Caco-2 (cell line): ENCODE measurements around the gene FKBP7. TPM values are rescaled to one million over a fixed set of nuclear protein-coding genes. Genes with fewer than 3 reads are reported as not detected.
"Not testable (repeated sequence)": the region's sequence is repeated elsewhere in the genome, so short reads cannot be mapped to it uniquely, and the experiment has no call there.

Experiments
- BruUV-seq: library from RNA; stranded (reverse); fragments of 400-500 nt; replicated peaks from 2 replicates; lab custom pipeline; 2021; lab: Mats Ljungman, UMichigan
- CTCF ChIA-PET: fragments of 300-600 bp; sonication (Branson Sonifier 250); formaldehyde crosslinking; loops from one replicate; lab custom pipeline; 2022; ENCODE audit warnings: antibody characterized with exemption; lab: Charles Lee
- POLR2A ChIA-PET: fragments of 300-600 bp; sonication (Branson Sonifier 250); formaldehyde crosslinking; loops from one replicate; lab custom pipeline; 2022; ENCODE audit warnings: antibody characterized with exemption; lab: Charles Lee
- DNase-seq, 2 experiments: peaks; one replicate each; pipeline versions ENCODE4 v3.0.0 to v3.0.0-alpha.2; 2020 to 2022
- H3K27me3 ChIP-seq: replicated peaks from 2 replicates; pipeline ENCODE4 v1.6.0; 2011; ENCODE audit warnings: low read length; ENCODE audit not compliant: control insufficient read depth, insufficient read depth
- H3K36me3 ChIP-seq: 2 replicates; pipeline ENCODE4 v1.5.1; 2011; ENCODE audit warnings: low read length; ENCODE audit not compliant: control insufficient read depth, insufficient read depth
- H3K4me1 ChIP-seq: fragments of 250-450 bp; sonication (Bioruptor Pico); 2 replicates; pipeline ENCODE4 v1.5.1; 2020; ENCODE audit warnings: mild to moderate bottlenecking
- H3K4me3 ChIP-seq: 2 replicates; pipeline ENCODE4 v1.5.1; 2011; ENCODE audit warnings: low read depth, mild to moderate bottlenecking, control low read depth, low read length
- H3K9me3 ChIP-seq: fragments of 250-450 bp; sonication (Bioruptor Pico); 2 replicates; pipeline ENCODE4 v1.5.1; 2020; ENCODE audit warnings: mild to moderate bottlenecking, moderate library complexity
- H3K27ac Mint-ChIP-seq: one replicate; pipeline ENCODE4 v1.8.0; 2022; ENCODE audit warnings: mixed read lengths; ENCODE audit not compliant: unreplicated experiment
- H3K27me3 Mint-ChIP-seq: one replicate; pipeline ENCODE4 v1.8.0; 2022; ENCODE audit warnings: mixed read lengths; ENCODE audit not compliant: insufficient read depth, unreplicated experiment
- H3K36me3 Mint-ChIP-seq: one replicate; pipeline ENCODE4 v1.8.0; 2022; ENCODE audit warnings: mild to moderate bottlenecking, mixed read lengths; ENCODE audit not compliant: insufficient read depth, unreplicated experiment
- H3K4me1 Mint-ChIP-seq: one replicate; pipeline ENCODE4 v1.8.0; 2022; ENCODE audit warnings: low read depth, mixed read lengths; ENCODE audit not compliant: unreplicated experiment
- H3K4me3 Mint-ChIP-seq: one replicate; pipeline ENCODE4 v1.8.0; 2022; ENCODE audit warnings: mild to moderate bottlenecking, moderate library complexity, mixed read lengths; ENCODE audit not compliant: unreplicated experiment
- H3K9me3 Mint-ChIP-seq: one replicate; pipeline ENCODE4 v1.8.0; 2022; ENCODE audit warnings: mixed read lengths; ENCODE audit not compliant: unreplicated experiment
- intact Hi-C: fragments of 100-400 bp; cut with micrococcal nuclease; formaldehyde crosslinking; loops from one replicate; pipeline ENCODE4 v1.10.0; 2022; ENCODE audit not compliant: unreplicated experiment
- total RNA-seq: library from RNA; stranded (reverse); gene quantifications from 2 replicates; pipeline ENCODE4 v1.2.3, GENCODE V29; 2022
- TF ChIP-seq, protein P1 (sequence below), 2 experiments: fragments of 200-600 bp in 1 of 2; IDR thresholded peaks; 1 replicate in 1 of 2; 2 replicates in 1 of 2; pipeline versions ENCODE4 v1.5.1 to v1.8.0; 2011 to 2022; ENCODE audit warnings: antibody characterized with exemption in 1 of 2, control low read depth in 1 of 2, inconsistent platforms in 1 of 2, low read depth in 1 of 2, low read length in 1 of 2, mild to moderate bottlenecking in 1 of 2, moderate library complexity in 1 of 2; ENCODE audit not compliant: insufficient read depth in 1 of 2, severe bottlenecking in 1 of 2, unreplicated experiment in 1 of 2

The FKBP7 gene
- total RNA-seq, 1 experiment from 2014 or later, result 2.4 TPM

DNA sequence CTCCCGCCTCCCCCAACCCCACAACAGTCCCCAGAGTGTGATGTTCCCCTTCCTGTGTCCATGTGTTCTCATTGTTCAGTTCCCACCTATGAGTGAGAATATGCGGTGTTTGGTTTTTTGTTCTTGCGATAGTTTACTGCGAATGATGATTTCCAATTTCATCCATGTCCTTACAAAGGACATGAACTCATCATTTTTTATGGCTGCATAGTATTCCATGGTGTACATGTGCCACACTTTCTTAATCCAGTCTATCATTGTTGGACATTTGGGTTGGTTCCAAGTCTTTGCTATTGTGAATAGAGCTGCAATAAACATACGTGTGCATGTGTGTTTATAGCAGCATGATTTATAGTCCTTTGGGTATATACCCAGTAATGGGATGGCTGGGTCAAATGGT lies 46.6 kb upstream of the FKBP7 start:
- DNase-seq, BruUV-seq, POLR2A ChIA-PET, H3K36me3 ChIP-seq, H3K4me1 Mint-ChIP-seq, CTCF ChIA-PET, H3K4me1 ChIP-seq, H3K36me3 Mint-ChIP-seq, H3K4me3 ChIP-seq, H3K27me3 ChIP-seq, H3K4me3 Mint-ChIP-seq, H3K27ac Mint-ChIP-seq, H3K27me3 Mint-ChIP-seq, H3K9me3 Mint-ChIP-seq, intact Hi-C loops, H3K9me3 ChIP-seq: not testable (repeated sequence)

DNA sequence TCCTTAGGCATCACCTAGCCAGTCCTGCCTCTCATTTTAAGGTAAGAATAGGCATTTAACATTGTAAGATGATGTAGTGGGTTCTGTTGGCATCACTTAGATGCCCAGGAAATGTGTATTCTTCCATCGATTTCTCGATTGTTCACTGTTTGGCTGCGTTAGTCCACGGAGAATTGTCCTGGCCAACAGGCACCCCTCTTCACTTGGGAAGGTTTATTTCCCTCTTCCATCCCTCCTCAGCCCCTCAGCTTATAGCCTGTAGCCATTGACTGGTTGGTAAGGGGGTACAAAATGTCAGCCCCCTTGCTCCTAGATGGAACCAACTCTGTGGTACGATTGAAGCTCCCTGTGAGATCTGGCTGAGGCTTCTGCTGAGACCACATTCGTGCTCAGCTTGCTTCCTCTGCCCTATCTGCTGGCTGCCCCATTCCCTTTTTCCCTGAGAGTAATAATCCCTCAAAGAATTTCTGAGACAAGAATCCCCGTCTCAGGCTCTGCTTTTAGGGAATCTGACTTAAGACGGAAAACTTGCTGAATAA lies 45.3 kb upstream of the FKBP7 start:
- Mint-ChIP-seq H3K27ac (peak overlapping the region; percentile 87), H3K4me3 (peak overlapping the region; percentile 89), H3K9me3 (no peaks in the 10 kb centered on the region), H3K4me1 (no peaks in the 10 kb centered on the region), H3K36me3 (peaks cover 5% of the 10 kb centered on the region), H3K27me3 (no peaks in the 10 kb centered on the region)
- BruUV-seq, result TSS peak; percentile 49
- H3K9me3 ChIP-seq, result no peaks in the 10 kb centered on the region
- H3K4me1 ChIP-seq, result 0 out of 2 replicates have a peak, but pooled peaks cover 2% of the 10 kb centered on the region
- peak overlapping the region; percentile 66 for H3K4me3 ChIP-seq
- ChIA-PET CTCF (interaction anchor here (0.6 kb wide), 1 partner anchor 34 kb away, joined by 3 read pairs; no protein-coding TSS in a partner anchor), POLR2A (interaction anchor here (1.5 kb wide), 1 partner anchor 72 kb away, joined by 4 read pairs; the partner anchor contains the start of genes PJVK and PRKRA)
- intact Hi-C loops, result loop anchor here (1.0 kb wide), 2 partner anchors 43 to 72 kb away; partner anchors contain the start of genes PJVK, PLEKHA3 and PRKRA
- TF ChIP-seq, protein P1, sequence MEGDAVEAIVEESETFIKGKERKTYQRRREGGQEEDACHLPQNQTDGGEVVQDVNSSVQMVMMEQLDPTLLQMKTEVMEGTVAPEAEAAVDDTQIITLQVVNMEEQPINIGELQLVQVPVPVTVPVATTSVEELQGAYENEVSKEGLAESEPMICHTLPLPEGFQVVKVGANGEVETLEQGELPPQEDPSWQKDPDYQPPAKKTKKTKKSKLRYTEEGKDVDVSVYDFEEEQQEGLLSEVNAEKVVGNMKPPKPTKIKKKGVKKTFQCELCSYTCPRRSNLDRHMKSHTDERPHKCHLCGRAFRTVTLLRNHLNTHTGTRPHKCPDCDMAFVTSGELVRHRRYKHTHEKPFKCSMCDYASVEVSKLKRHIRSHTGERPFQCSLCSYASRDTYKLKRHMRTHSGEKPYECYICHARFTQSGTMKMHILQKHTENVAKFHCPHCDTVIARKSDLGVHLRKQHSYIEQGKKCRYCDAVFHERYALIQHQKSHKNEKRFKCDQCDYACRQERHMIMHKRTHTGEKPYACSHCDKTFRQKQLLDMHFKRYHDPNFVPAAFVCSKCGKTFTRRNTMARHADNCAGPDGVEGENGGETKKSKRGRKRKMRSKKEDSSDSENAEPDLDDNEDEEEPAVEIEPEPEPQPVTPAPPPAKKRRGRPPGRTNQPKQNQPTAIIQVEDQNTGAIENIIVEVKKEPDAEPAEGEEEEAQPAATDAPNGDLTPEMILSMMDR (IDR thresholded peaks at IDR 0.05; ENCODE audit: insufficient read depth in 1 of 2, low read depth in 1 of 2, low read length in 1 of 2, severe bottlenecking in 1 of 2, unreplicated experiment in 1 of 2), result no peak
- no peaks in the 10 kb centered on the region for H3K36me3 ChIP-seq
- no peaks in the 10 kb centered on the region for H3K27me3 ChIP-seq
- DNase-seq, result no peak

DNA sequence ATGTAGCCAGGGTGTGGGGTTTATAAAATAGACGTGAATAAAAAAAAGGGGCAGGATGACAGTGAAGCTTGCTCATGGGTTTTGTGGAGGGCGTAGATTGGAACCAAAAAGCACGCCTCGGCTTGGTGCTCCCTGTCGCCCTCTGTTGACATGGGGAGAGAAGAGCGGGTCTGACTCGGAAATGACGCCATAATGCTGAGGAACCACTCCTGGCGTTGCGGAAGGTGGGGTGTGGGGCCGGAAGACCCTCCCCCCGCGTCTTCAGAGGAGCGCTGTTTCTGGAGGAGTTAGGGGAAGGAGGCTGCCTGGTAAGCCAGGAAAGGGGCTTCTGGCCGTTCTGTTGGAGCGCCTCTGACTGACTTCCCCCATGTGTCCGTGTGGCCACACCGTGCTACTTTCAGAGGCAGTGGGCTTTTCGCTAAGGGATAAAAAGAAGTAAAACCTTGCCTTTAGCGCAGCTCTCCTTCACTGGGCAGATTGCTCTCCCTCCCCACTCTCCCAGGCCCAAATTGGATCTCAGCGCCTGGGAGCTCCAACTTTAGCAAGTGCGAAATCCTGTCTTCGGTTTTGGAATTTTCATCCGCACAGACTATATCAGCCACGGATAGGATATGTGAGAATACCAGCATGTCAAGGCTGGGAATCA lies 44.7 kb upstream of the FKBP7 start:
- ChIA-PET CTCF (interaction anchor here (0.6 kb wide), 1 partner anchor 41 kb away, joined by 3 read pairs; no protein-coding TSS in a partner anchor), POLR2A (interaction anchor here (0.5 to 1.5 kb wide), 2 partner anchors 72 to 288 kb away, joined by 4 to 5 read pairs; partner anchors contain the start of genes PJVK and PRKRA)
- Histone ChIP-seq H3K27me3 (no peaks in the 10 kb centered on the region), H3K4me3 (peak overlapping the region; percentile 66), H3K4me1 (0 out of 2 replicates have a peak, but pooled peaks cover 2% of the 10 kb centered on the region), H3K36me3 (no peaks in the 10 kb centered on the region), H3K9me3 (no peaks in the 10 kb centered on the region)
- TF ChIP-seq, protein P1 (IDR thresholded peaks at IDR 0.05; ENCODE audit: insufficient read depth in 1 of 2, low read depth in 1 of 2, low read length in 1 of 2, severe bottlenecking in 1 of 2, unreplicated experiment in 1 of 2), result peak; percentile 77 to 89
- Mint-ChIP-seq H3K36me3 (peaks cover 5% of the 10 kb centered on the region), H3K27ac (peak overlapping the region; percentile 87), H3K27me3 (no peaks in the 10 kb centered on the region), H3K4me1 (no peaks in the 10 kb centered on the region), H3K9me3 (no peaks in the 10 kb centered on the region), H3K4me3 (peak overlapping the region; percentile 89)
- peak; percentile 83 to 87 for DNase-seq
- intact Hi-C loops, result loop anchor here (1.0 kb wide), 2 partner anchors 43 to 72 kb away; partner anchors contain the start of genes PJVK, PLEKHA3 and PRKRA
- BruUV-seq, result no TSS peak
